Neutrophil (primary cell): ENCODE data around the gene RPL27.

Experiments used
- H3K27ac ChIP-seq: fragments of 200-600 bp; sonication (generic); 2 replicates; pipeline ENCODE4 v1.5.1; 2016; ENCODE audit warnings: mild to moderate bottlenecking, moderate library complexity
- H3K27me3 ChIP-seq: fragments of 200-600 bp; sonication (generic); 2 replicates; pipeline ENCODE4 v1.6.0; 2016; ENCODE audit warnings: mild to moderate bottlenecking
- H3K36me3 ChIP-seq: fragments of 200-600 bp; sonication (generic); 2 replicates; pipeline ENCODE4 v1.5.1; 2017
- H3K4me1 ChIP-seq, 2 experiments: fragments of 200-600 bp in 1 of 2; sonication (generic) in 1 of 2; 1 replicate in 1 of 2; 2 replicates in 1 of 2; pipeline versions ENCODE4 v1.5.1 to v1.6.1; 2013 to 2016; ENCODE audit warnings: low read depth in 1 of 2, low read length in 1 of 2, mild to moderate bottlenecking in 1 of 2, moderate library complexity in 1 of 2; ENCODE audit not compliant: control insufficient read depth in 1 of 2, insufficient read depth in 1 of 2
- H3K4me3 ChIP-seq, 2 experiments: fragments of 200-600 bp in 1 of 2; sonication (generic) in 1 of 2; 1 replicate in 1 of 2; 2 replicates in 1 of 2; pipeline ENCODE4 v1.5.1; 2013 to 2016; ENCODE audit warnings: low read depth in 1 of 2, low read length in 1 of 2, mild to moderate bottlenecking in 1 of 2, moderate library complexity in 1 of 2
- H3K9me3 ChIP-seq: fragments of 200-600 bp; sonication (generic); 2 replicates; pipeline ENCODE4 v1.5.1; 2016
- TF ChIP-seq, protein P1 (sequence below): fragments of 200-600 bp; sonication (generic); IDR thresholded peaks from 2 replicates; pipeline ENCODE4 v1.5.1; 2016; ENCODE audit warnings: antibody characterized with exemption

RPL27 gene

DNA sequence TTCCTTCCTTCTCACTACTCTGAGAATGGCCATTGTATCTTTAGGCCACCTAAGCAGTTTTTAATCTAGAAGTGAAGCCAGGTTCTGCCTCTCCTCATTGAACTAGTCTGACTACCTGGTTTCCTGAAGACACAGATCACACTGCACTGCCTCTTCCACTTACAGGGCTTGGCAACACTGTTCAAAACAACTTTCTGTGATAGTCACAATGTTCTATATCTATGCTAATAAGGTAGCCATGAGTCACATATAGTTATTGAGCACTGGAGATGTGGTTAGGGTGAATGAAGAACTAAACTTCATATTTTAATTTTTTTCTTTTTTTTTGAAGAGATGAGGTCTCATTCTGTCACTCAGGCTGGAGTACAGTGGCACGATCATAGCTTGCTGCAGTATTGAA, 53.8 kb downstream of the RPL27 start:
- Histone ChIP-seq H3K27ac (no peak overlapping the region), H3K4me3 (no peak overlapping the region), H3K4me1 (no peaks in the 10 kb centered on the region), H3K9me3 (no peaks in the 10 kb centered on the region), H3K27me3 (no peaks in the 10 kb centered on the region), H3K36me3 (peaks cover 82% of the 10 kb centered on the region)
- TF ChIP-seq, protein P1, sequence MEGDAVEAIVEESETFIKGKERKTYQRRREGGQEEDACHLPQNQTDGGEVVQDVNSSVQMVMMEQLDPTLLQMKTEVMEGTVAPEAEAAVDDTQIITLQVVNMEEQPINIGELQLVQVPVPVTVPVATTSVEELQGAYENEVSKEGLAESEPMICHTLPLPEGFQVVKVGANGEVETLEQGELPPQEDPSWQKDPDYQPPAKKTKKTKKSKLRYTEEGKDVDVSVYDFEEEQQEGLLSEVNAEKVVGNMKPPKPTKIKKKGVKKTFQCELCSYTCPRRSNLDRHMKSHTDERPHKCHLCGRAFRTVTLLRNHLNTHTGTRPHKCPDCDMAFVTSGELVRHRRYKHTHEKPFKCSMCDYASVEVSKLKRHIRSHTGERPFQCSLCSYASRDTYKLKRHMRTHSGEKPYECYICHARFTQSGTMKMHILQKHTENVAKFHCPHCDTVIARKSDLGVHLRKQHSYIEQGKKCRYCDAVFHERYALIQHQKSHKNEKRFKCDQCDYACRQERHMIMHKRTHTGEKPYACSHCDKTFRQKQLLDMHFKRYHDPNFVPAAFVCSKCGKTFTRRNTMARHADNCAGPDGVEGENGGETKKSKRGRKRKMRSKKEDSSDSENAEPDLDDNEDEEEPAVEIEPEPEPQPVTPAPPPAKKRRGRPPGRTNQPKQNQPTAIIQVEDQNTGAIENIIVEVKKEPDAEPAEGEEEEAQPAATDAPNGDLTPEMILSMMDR, result no peak
